KBM-7 (cell line): ENCODE data around the gene PPP5C.
"Not testable (repeated sequence)": the region's sequence is repeated elsewhere in the genome, so short reads cannot be mapped to it uniquely, and the experiment has no call there.

Source experiments
- DNase-seq: peaks from one replicate; pipeline ENCODE4 v3.0.0-alpha.2; 2015
- in situ Hi-C: fragments of 300-500 bp; cut with MboI; formaldehyde crosslinking; loops from 2 replicates; pipeline ENCODE4 v1.14.3; 2020; ENCODE audit warnings: low sequenced_read_pairs, low pct_unique_long_range_greater_than_20kb, mixed read lengths

The PPP5C gene

DNA sequence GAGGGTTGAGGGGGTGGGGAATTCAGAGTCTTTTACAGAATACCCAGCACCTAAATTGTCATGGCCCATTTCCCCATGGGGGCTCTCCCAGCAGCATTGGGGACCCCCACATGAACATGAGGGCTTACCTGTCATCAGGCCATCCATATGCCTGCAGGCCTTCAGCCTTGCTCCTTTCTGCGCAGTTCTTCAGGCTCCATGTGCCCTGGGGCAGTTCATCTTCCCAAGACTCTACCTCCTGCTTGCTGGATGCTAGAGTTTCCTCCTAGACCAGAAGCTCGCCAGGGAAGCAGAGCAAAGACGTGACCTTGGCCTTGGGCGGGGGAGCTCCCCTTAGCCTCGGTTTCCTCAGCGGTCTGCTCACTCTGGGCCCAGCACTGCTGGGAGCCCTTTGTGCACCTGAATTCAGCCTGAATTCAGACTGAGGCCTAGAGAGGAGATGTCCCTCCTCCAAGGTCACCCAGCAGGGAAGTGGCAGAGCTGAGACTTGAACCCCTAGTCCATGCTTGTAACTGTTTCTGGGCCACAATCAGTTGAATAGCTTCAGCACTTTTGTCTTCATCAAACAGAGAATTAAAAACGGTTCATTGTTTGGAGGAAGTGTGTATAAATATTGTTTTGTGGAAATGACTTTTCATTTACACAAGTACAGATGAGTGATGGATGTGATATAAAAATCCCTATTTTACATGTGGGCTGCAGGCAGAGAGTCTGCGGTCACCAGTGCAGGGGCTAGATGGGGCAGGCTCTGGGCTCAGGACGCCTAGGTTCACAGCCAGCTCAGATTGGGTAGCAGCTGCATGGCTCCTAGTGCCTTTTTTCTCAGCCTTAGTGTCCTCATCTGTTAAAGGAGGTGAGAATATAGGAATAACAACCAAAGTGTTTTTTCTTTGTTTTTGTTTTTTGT, 9.5 kb downstream of the PPP5C start:
- in situ Hi-C loops = no loop called here
- no peak for DNase-seq

DNA sequence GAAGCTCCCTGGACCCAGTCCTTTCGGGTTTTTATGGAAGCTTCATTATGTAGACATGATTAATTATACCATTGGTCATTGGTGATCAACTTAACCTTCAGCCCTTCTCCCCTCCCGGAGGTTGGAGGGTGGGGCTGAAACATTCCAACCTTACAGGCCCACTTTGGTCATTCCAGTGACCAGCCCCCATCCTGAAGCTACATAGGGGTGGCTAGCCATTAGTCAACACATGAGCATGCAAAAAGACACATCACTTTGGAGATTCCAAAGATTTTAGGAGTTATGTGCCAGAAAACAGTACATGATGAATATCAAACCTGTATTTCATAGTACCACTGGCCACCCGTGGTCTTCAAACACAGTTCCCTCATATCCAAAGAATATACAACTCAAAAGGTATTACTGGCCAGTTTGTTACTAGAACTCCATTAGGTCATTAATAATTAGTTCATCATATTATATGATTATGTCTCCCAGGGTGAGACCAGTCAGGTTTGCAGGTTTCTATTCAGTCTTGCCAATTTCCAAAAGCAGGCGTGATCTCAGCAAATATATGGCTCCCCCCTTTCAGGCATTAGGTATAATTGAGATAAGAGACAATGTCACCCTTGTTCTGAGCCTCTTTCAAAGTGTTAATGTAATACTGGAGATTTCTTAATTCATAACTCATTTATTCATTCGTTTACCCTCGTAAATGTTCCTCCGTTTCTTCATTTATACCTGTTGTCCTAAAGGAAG, 11.1 kb downstream of the PPP5C start:
- in situ Hi-C loops = no loop called here
- no peak for DNase-seq

DNA sequence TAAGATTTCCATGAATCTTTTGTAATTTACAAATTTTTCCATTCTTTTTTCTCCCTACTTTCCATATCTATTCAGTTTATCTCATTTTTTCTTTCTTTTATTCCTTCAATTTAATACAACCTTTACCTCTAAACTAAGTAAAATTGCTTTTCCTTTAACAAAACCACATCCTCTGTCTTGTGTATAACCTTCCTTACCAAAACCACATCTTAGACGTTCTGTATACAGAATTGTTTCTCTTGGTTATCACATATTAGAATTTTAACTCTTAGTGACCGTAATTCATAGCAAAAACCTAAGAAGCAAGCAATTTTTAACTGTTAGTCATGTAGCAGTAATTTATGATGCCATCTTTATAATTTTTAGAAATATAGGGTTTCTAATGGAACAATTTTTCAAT, 15.0 kb downstream of the PPP5C start:
- in situ Hi-C loops = no loop called here
- no peak for DNase-seq

DNA sequence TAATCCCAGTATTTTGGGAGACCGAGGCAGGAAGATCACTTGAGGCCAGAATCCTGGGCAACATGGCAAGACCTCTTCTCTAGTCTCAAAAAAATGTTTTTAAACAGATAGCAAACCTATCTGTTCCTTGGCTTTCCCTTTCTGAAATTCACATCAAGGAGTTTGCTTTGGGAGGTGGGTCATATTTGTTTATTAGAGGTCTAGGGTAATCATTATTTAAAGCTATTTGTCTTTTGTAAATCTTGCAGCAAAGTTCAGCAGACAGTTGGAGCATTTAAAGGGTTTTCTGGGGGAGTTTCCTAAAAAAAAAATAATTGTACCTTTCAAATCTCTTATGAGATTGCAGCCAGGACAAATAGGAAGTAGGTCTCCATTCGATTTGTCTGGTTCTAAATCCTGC, 17.5 kb downstream of the PPP5C start:
- DNase-seq = no peak
- in situ Hi-C loops = no loop called here

DNA sequence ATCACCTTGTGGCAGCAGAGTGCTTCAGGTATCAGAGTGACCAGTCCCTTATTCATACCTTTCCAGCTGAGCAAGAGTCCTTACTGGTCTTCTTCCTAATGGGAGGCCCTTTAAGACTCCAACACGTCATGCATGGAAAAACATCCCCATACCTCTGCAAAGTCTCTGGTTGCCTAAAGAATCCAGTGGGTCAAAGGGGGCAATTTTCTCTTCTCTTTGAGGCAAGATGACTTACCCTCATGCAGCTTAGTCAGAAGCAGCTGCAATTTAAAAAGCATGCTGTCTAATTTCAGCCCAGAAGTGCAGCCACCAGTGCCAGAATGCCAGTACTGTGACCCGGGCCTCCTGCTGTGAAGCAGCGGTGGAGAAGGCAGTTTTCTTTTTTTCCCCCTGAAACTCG, 18.7 kb downstream of the PPP5C start:
- in situ Hi-C loops = no loop called here
- no peak for DNase-seq

DNA sequence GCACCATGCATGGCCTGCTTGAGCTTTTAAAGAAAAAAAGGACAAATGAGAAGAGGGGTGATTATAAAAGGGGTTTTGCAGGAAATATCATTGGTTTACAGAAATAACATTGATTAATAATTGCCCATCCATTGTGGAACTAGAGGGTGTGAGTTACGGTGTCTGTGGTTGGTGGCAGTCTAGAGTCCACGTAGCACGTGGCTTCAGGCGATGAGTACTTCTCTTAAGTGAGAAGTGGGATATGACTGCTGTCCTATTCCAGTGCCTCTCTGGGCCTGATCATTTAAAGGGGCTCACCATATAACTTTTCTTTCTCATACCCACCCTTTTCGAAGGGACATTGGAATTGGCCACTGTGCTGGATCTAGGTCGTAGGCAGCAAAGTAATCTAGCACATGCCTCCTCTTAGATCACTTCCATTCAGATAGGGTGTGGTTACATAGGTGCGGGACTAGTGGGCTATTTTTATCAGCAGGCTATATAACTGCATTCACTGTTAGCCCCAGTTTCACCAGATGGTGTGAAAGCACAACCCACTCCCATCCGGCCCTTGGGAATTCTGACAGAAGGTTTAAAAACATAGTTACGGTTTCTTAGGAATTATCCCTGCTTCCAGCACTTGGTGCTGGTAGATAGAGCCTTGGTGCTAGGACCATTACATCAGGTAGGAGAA, 19.9 kb downstream of the PPP5C start:
- in situ Hi-C loops = no loop called here

DNA sequence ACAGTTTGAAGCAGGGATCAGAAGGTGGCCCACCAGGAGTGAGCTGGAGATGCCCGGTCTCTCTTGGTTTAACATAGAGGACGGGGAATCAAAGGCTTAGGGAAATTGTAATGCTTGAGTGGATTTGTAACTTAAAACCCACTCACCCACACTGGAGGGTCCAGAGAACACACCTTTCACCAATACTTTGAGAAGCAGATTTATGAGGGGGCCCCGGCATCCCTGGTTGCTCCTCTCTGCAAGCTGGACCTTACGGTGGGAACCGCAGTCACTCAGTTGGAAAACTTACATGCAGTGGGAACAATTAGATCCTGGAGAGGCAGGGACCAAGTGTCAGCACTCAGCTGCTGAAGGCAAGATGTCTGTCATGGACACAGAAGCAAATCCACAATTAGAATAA, 20.5 kb downstream of the PPP5C start:
- in situ Hi-C loops = no loop called here
- no peak for DNase-seq

More for the DNA sequence above, 19.9 kb downstream of the PPP5C start:
- no peak for DNase-seq

DNA sequence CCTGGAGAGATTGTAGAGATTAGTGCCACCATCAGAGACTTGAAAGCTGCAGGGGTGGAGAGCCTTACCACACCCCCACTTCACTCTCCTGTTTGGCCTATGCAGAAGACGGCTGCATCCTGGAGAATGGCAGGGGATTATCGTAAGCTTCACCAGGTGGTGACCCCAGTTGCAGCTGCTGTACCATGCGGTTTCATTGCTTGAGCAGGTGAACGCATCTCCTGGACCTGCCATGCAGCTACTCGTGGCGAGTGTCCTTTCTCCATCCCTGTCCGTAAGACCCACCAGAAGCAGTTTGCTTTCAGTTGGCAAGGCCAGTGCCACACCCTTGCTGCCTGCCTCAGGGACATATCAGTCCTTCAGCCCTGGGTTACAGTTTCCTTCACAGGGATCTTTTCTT, 21.2 kb downstream of the PPP5C start:
- no peak for DNase-seq
- in situ Hi-C loops = no loop called here

DNA sequence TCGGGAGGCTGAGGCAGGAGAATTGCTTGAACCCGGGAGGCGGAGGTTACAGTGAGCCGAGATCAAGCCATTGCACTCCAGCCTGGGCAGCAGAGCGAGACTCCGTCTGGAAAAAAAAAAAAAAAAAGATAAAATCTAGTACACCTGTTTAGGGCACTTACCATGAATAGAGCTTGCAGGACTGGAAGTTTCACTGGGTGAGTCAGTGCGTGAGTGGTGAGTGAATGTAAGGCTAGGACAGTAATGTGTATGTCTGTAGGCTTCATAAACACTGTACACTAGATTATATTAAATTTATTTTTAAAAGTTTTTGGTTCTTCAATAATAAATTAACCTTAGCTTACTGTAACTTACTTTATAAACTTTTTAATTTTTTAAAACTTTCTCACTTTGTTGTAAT, 22.9 kb downstream of the PPP5C start:
- in situ Hi-C loops = no loop called here
- no peak for DNase-seq

DNA sequence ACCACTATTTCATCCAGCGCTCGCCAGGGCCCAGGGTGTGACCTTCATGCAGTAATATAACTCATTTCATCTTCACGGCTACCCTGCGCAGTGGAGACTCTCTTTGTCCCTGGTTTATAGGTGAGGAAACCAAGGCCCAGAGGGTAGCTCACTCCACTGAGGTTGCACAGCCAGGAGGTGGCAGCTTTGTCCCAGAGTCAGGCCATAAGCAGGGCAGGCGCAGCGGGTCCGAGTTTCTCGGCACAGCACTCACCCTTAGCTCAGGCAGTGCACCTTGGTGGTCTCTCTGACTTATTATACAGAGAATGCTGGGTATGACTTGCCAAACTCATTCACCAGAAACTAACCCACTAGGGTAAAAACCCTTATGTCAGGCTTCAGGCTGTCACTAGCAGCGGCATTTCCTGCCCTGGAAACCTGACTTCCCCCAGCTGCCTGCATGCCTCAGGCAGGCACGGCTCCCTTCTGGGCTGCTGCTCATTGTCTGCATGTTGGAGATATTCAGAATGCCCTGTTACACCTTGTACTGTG, 24.5 kb downstream of the PPP5C start:
- in situ Hi-C loops = no loop called here
- no peak for DNase-seq

DNA sequence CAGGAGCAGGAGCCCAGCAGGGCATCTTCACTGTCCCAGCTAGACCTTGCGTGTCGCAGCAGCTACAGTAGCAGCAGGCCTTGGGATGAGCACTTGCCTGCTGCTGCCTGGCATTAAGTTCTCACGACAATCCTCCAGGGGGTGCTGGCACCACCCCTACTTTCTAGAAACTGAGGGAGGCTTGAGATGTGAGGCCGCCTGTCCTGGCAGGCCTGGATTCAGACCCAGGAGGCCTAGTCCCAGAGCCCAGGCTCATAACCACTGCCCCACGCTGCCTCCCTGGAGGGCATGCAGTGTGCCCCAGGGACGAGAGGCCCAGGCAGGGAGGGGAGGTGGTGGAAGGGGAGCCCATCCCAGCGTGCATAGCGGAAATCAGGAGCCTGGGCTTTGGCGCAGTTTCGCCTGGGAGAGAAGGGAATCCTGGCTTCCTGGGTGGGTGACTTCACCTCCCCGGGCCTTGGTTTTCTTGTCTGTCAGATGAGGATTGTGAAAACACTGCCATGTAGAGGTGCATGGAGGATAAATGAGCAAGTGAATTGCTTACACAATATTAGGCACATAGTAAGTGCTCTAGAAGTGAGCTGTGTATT, 26.1 kb downstream of the PPP5C start:
- in situ Hi-C loops = no loop called here
- no peak for DNase-seq

DNA sequence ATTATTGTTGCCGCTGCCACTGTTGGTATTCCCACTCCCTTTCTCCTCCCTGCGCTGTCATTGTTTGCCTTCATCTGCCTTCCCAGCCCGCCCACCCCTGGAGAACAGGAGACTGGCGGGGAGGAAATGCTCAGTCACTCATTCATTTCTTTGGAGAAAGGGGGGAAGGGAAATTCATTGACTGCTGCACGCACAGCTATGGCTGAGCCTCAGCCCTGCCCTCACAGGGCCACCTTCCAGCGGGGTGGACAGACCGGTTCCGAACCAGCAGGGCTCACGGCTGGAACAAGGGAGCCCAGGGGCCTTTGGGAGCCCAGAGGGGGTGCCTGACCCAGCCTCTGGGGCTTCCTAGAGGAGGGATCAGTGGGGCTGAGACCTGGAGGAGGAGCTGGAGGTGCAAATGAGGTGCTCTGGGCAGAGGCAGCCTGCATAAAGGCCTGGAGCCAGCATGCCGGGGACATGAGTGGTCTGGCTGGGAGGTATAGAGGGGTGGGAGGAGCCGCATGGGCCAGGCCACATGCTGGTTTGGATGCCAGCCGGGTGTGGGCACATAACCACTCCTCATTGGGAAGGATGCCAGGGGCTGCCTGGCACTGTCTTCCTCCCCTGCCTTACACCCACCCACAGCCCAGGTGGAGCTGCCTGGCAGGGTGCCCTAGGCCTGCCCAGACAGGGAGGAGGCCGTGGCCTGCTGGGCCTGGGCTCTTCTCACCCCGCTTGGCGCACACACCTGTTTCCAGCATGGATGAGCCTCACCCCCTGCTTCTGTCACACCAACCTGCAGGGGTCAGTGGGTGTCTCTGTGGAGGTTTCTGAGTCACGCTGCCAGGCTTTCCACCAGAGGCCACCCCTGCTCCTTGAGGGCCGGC, 26.8 kb downstream of the PPP5C start:
- DNase-seq = no peak
- in situ Hi-C loops = no loop called here

DNA sequence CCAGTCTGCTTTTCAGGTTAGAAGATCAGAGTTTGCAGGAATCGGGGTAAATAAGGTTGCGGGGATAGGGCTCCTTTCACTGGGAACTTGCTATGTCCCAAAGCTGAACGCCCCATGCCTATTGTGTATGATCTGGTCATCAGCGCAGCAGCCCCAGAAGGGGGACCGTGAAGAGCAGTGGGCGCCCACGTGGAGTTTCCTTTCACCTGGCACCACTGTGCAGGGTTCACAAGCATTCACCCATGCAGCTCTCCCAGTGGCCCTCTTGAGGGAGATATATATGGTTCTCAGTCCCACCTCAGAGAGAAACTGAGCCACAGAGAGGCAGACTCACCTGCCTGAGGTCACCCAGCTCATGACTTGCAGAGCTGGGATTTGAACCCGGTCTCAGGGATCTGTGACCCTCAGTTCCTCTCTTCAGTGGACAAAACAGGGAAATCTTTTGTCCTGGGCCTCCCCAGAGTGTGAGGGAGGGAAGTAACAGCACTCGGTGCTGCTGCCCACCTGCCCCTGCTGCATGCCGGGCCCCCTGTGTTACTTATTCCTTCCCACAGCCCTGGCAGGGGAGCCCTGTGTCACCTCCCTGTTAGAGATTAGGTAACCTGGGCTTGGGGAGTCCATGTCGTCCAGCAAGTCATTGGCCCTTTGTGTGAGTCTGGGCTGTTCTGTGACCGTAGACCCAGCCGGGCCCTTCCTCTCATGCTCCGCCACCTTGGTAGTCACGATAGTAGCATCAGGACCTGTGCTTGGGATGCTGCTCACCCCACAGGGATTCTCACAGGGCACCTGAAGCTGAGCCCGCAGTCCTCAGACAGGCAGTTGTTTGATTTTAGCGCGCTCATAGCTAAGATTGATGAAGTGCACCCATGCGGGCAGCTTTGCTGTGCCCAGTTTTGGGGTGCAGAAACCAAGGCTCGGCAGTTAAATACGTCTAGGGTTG, 27.9 kb downstream of the PPP5C start:
- DNase-seq = no peak
- in situ Hi-C loops = no loop called here

DNA sequence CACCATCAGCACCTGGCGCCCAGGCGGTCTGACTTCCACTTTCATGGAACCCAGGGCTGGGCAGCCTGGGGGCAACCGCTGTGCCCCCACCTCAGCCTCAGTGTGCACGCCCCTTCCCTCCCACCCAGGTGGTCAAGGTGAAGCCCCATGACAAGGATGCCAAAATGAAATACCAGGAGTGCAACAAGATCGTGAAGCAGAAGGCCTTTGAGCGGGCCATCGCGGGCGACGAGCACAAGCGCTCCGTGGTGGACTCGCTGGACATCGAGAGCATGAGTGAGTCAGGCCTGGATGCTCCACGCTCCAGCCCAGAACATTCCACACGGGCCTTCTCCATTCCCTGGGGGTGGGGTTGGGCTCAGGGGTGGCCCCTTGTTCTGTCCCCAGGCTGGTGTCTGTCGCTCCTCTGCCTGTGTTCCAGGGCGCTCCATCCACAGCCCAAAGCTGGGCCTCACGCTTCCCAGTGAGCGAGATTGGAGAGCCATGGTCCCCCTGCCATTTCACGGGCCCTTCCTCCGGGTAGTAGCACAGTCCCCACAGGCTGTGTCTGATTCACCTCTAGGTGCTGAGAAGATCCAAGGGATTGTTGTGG, 28.7 kb downstream of the PPP5C start:
- DNase-seq, in situ Hi-C loops: not testable (repeated sequence)

DNA sequence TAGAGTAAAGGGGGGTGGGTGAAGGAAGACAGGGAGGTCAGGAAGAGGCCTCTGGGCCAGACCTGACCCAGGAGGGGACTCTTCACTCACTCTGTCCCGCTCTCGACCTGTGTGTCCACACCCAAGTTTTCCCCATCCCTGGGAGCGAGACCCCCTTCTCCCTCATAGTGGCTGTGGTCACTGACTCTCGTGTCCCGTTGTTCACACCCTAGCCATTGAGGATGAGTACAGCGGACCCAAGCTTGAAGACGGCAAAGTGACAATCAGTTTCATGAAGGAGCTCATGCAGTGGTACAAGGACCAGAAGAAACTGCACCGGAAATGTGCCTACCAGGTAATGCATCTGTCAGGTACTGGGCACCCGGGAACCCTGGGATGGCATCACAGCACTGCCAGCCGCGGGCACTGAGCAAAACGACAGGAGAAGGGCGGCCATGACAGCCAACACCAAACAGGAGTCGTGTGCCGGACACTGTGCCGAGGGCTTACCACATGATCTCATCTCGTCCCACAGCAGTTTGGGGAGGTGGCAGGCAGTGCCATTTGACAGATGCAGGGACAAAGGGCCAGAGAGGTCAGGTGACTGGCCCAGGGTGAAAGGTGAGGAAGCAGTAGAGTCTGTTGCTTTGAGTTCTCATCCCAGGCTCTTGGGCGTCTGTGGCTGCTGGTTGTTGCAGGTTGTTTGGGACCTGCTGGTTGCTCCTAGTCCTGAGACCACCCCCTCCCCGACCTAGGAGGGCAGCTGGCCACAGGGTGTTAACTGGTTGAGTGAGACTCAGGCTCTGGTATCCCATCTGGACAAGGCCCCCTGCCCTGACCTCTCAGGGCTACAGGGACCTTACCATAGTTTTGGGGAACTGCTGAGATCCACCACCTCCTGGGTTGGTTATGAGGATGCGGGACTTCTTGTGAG, 29.6 kb downstream of the PPP5C start:
- in situ Hi-C loops = no loop called here

DNA sequence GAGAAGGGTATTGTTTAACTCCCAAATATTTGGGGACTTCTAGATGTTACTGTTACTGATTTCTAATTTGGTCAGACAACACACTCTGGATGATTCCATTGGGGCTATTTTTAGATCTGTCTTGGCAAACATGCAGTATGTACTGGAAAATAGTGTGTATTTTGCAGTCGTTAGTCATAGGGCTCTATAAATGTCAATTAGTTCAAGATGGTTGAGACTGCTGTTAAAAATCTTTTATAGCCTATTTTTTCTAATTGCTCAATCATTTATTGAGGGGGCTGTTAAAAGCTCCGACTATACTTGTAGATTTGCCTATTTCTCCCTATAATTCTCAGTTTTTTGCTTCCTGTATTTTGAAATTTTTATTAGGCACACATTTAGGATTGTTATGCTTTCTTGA, 31.4 kb downstream of the PPP5C start:
- in situ Hi-C loops = no loop called here
- DNase-seq = no peak

More for the DNA sequence above, 29.6 kb downstream of the PPP5C start:
- DNase-seq = no peak
